A549 (cell line): ENCODE results near the gene PPP1R9A. TPM values are rescaled to one million over a fixed set of nuclear protein-coding genes. Genes with fewer than 3 reads are reported as not detected.

ENCODE experiments used
- ATAC-seq, 2 experiments: fragments of 200-7000 bp in 1 of 2; fragments of >200 bp in 1 of 2; cut with Nextera tagmentation in 1 of 2; cut with Tn5 transposase in 1 of 2; 3 replicates each; pipeline versions ENCODE4 v1.8.0 to v1.9.1; 2018 to 2020; ENCODE audit warnings: mild to moderate bottlenecking in 1 of 2, moderate library complexity in 1 of 2
- CTCF ChIA-PET: fragments of 300-600 bp; sonication (Branson Sonifier 250); formaldehyde crosslinking; extraction: SDS; loops from one replicate; lab custom pipeline; 2021; ENCODE audit warnings: antibody characterized with exemption, inconsistent platforms; lab: Yijun Ruan, JAX
- POLR2A ChIA-PET: fragments of 350-600 bp; formaldehyde crosslinking; extraction: SDS; loops from one replicate; lab custom pipeline; 2021; ENCODE audit warnings: antibody characterized with exemption, inconsistent platforms; lab: Yijun Ruan, JAX
- DNase-seq, 2 experiments: peaks; one replicate each; pipeline versions ENCODE4 v3.0.0 to v3.0.0-alpha.2; 2011 to 2016; ENCODE audit warnings: low read depth in 1 of 2, low spot score in 1 of 2
- FAIRE-seq: peaks from 2 replicates; lab custom pipeline; 2011; peaks lifted over from hg19 to GRCh38; lab: Jason Lieb, UNC
- H3K27ac ChIP-seq, 2 experiments: fragments of >200 bp; sonication (Bioruptor Twin); formaldehyde crosslinking; 3 replicates each; pipeline ENCODE4 v1.5.1; 2016 to 2017
- H3K4me1 ChIP-seq: fragments of >200 bp; sonication (Bioruptor Twin); formaldehyde crosslinking; 3 replicates; pipeline ENCODE4 v1.6.1; 2016
- H3K4me2 ChIP-seq: fragments of >200 bp; sonication (Bioruptor Twin); formaldehyde crosslinking; 3 replicates; pipeline ENCODE4 v1.6.1; 2016
- H3K4me3 ChIP-seq: fragments of >200 bp; sonication (Bioruptor Twin); formaldehyde crosslinking; 3 replicates; pipeline ENCODE4 v1.5.1; 2016
- H3K9me3 ChIP-seq: fragments of >200 bp; sonication (Bioruptor Twin); formaldehyde crosslinking; 3 replicates; pipeline ENCODE4 v1.6.1; 2016
- CBX2 ChIP-seq: fragments of 200-600 bp; sonication (generic); IDR thresholded peaks from 2 replicates; pipeline ENCODE4 v1.6.1; 2016; ENCODE audit warnings: low read depth, mild to moderate bottlenecking, borderline replicate concordance
- CHD2 ChIP-seq: fragments of 150-350 bp; IDR thresholded peaks from 2 replicates; pipeline ENCODE4 v1.6.1; 2014; ENCODE audit warnings: low read length; ENCODE audit not compliant: partially characterized antibody
- CTCF ChIP-seq: fragments of >200 bp; sonication (Bioruptor Twin); formaldehyde crosslinking; IDR thresholded peaks from 3 replicates; pipeline ENCODE4 v1.5.1; 2016
- EHF ChIP-seq: fragments of 250-450 bp; sonication (Bioruptor Pico); IDR thresholded peaks from 2 replicates; pipeline ENCODE4 v1.5.0; 2020; ENCODE audit warnings: mild to moderate bottlenecking
- EHMT2 ChIP-seq: fragments of 200-600 bp; sonication (generic); IDR thresholded peaks from 2 replicates; pipeline ENCODE4 v1.6.1; 2016; ENCODE audit warnings: antibody characterized with exemption, low read depth, mild to moderate bottlenecking, moderate library complexity
- ESRRA ChIP-seq: fragments of 150-350 bp; IDR thresholded peaks from 2 replicates; pipeline ENCODE4 v1.6.1; 2014; ENCODE audit warnings: mild to moderate bottlenecking, low read length, borderline replicate concordance
- FOSB ChIP-seq: fragments of 250-450 bp; sonication (Bioruptor Pico); IDR thresholded peaks from 2 replicates; pipeline ENCODE4 v1.5.0; 2020; ENCODE audit warnings: mild to moderate bottlenecking, moderate library complexity
- GATA3 ChIP-seq: IDR thresholded peaks from 2 replicates; pipeline ENCODE4 v1.6.1; 2012; ENCODE audit warnings: borderline replicate concordance
- HDAC2 ChIP-seq: fragments of 200-600 bp; sonication (generic); IDR thresholded peaks from 2 replicates; pipeline ENCODE4 v1.6.1; 2016
- HOXB13 ChIP-seq: fragments of 250-450 bp; sonication (Bioruptor Pico); IDR thresholded peaks from 2 replicates; pipeline ENCODE4 v1.5.0; 2020; ENCODE audit warnings: low read depth, mild to moderate bottlenecking, moderate library complexity
- NFE2L2 ChIP-seq: fragments of 150-350 bp; conservative IDR thresholded peaks from 2 replicates; pipeline ENCODE4 v1.6.1; 2014; ENCODE audit warnings: low read length
- PBX3 ChIP-seq: IDR thresholded peaks from 2 replicates; pipeline ENCODE4 v1.6.1; 2012
- PHF8 ChIP-seq: fragments of 200-600 bp; sonication (generic); IDR thresholded peaks from 2 replicates; pipeline ENCODE4 v1.6.1; 2016; ENCODE audit warnings: low read depth, mild to moderate bottlenecking, antibody characterized with exemption, moderate library complexity, borderline replicate concordance
- POLR2A ChIP-seq: IDR thresholded peaks from 2 replicates; pipeline ENCODE4 v1.6.1; 2012; ENCODE audit warnings: mild to moderate bottlenecking, low read length
- RAD21 ChIP-seq, 2 experiments: fragments of >200 bp in 1 of 2; sonication (Bioruptor Twin) in 1 of 2; formaldehyde crosslinking in 1 of 2; IDR thresholded peaks in 1 of 2; conservative IDR thresholded peaks in 1 of 2; 2 replicates in 1 of 2; 3 replicates in 1 of 2; pipeline ENCODE4 v1.6.1; 2012 to 2018; ENCODE audit warnings: inconsistent platforms in 1 of 2
- RCOR1 ChIP-seq: fragments of 150-350 bp; IDR thresholded peaks from 2 replicates; pipeline ENCODE4 v1.6.1; 2014; ENCODE audit warnings: antibody characterized with exemption, low read length, low read depth
- RNF2 ChIP-seq: fragments of 200-600 bp; sonication (generic); IDR thresholded peaks from 2 replicates; pipeline ENCODE4 v1.6.1; 2016; ENCODE audit warnings: low read depth, mild to moderate bottlenecking, antibody characterized with exemption, moderate library complexity, borderline replicate concordance
- SREBF2 ChIP-seq: fragments of 450-650 bp; IDR thresholded peaks from 2 replicates; pipeline ENCODE4 v1.6.1; 2014; ENCODE audit warnings: mild to moderate bottlenecking, moderate library complexity
- TFCP2L1 ChIP-seq: fragments of 250-450 bp; sonication (Bioruptor Pico); IDR thresholded peaks from 2 replicates; pipeline ENCODE4 v1.5.0; 2021; ENCODE audit warnings: mild to moderate bottlenecking
- WGBS: methylation state at CpG from one replicate; pipeline ENCODE4 v1.1.6; 2017; ENCODE audit errors: missing lambda C conversion rate; 5-methylcytosine and 5-hydroxymethylcytosine counted together
- polyA plus RNA-seq, 4 experiments: library from polyadenylated mRNA; depleted of rRNA in 3 of 4; stranded (reverse); fragments of >200 nt; fragmentation: RNase III in 1 of 4; extraction: RNeasy Plus Mini Kit Qiagen cat#74134 plus additional on column Dnase treatment in 1 of 4; gene quantifications; 2 replicates in 3 of 4; 3 replicates in 1 of 4; pipeline ENCODE4 v1.2.3, GENCODE V29; 2011 to 2017
- TF ChIP-seq, protein P1 (sequence below): fragments of 150-350 bp; IDR thresholded peaks from 2 replicates; pipeline ENCODE4 v1.6.1; 2014; ENCODE audit warnings: low read depth, mild to moderate bottlenecking, low read length
- TF ChIP-seq, protein P2 (sequence below): fragments of 450-650 bp; IDR thresholded peaks from 2 replicates; pipeline ENCODE4 v1.6.1; 2014; ENCODE audit warnings: antibody characterized with exemption
- TF ChIP-seq, protein P3 (sequence below): IDR thresholded peaks from 2 replicates; pipeline ENCODE4 v1.6.1; 2012; ENCODE audit warnings: low read depth, borderline replicate concordance

Gene PPP1R9A
- polyA plus RNA-seq, 2 of the 4 experiments (the other 2 are of a cell fraction), result 5.0 to 18.7 TPM

DNA sequence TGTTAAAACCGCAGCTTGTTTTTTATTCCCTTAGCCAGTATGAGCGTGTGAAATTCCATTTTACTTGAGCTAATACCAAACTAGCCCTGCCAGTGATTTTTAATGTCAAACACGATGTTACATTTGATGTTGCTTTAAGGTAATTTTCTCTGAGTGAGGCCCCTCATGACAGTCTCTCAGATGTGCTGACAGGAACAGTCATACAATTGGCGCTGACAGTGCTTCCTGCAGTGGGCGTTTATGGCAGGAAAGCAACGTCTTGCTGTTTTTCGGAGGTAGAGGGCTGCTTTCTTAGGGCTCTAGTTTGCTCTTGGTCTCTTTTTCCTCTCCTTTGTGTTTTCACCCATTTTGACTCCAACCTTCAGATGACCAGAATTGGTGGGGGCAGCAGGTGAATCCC, 397.6 kb downstream of the PPP1R9A start:
- ChIA-PET POLR2A (no interaction called here), CTCF (interaction anchor here (0.6 to 1.5 kb wide), 3 partner anchors 58 to 734 kb away, joined by 3 to 4 read pairs (median 3); no protein-coding TSS in a partner anchor)
- ATAC-seq, result no peak

DNA sequence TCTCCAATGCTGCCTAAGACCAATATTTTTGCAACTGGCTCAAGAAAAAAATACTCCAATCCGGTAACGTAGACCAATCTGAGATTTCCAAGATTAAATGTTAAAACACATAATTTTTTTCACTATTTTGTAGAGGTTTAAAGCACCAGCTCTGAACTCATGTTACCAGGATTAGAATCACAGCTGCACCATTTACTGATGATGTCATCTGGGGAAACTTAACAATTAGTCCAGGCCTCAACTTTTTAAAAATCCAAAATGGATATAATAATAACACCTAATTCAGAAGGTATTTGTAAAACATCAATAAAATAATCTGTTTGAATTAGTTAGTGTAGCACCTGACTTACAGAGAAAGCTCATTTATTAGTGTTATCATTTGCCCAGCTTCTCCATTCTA, 402.6 kb downstream of the PPP1R9A start:
- Histone ChIP-seq H3K4me3 (no peak overlapping the region), H3K9me3 (no peaks in the 10 kb centered on the region)
- no peak for FAIRE-seq
- 95% methylated on average over 2 of the region's 2 CpGs for WGBS
- no peak for ATAC-seq
- TF ChIP-seq RNF2 (no peak), POLR2A (no peak), HDAC2 (no peak), TFCP2L1 (CRISPR knock-in tag) (no peak), SREBF2 (no peak), FOSB (CRISPR knock-in tag) (no peak), GATA3 (no peak), RAD21 (conservative IDR thresholded peaks at IDR 0.05 in 1 of 2, IDR thresholded peaks at IDR 0.05 in 1 of 2) (no peak), HOXB13 (no peak), RCOR1 (no peak), CTCF (no peak)
- TF ChIP-seq, protein P1, sequence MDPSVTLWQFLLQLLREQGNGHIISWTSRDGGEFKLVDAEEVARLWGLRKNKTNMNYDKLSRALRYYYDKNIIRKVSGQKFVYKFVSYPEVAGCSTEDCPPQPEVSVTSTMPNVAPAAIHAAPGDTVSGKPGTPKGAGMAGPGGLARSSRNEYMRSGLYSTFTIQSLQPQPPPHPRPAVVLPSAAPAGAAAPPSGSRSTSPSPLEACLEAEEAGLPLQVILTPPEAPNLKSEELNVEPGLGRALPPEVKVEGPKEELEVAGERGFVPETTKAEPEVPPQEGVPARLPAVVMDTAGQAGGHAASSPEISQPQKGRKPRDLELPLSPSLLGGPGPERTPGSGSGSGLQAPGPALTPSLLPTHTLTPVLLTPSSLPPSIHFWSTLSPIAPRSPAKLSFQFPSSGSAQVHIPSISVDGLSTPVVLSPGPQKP, result no peak
- TF ChIP-seq, all 56 proteins: peak for 0
- no peak for DNase-seq
- Histone ChIP-seq H3K4me1 (peaks cover 13% of the 10 kb centered on the region), H3K27ac (peak overlapping the region in 1 of 2 experiments; percentile 64; a peak in 2 of 6 replicates), H3K4me2 (no peak overlapping the region)
- ChIA-PET CTCF (interaction anchor here (0.9 to 3.9 kb wide), 4 partner anchors 14 to 169 kb away, joined by 3 to 19 read pairs (median 10); partner anchors contain the start of gene PON1), POLR2A (no interaction called here)

More for the DNA sequence above, 397.6 kb downstream of the PPP1R9A start:
- Histone ChIP-seq H3K4me1 (peaks cover 30% of the 10 kb centered on the region), H3K27ac (0 out of 6 replicates have a peak overlapping the region, but pooled peaks of 1 of the 2 experiments have one; percentile 13), H3K4me3 (no peak overlapping the region), H3K9me3 (no peaks in the 10 kb centered on the region), H3K4me2 (no peak overlapping the region)
- WGBS, result 91% methylated on average over 7 of the region's 7 CpGs
- TF ChIP-seq, protein P2, sequence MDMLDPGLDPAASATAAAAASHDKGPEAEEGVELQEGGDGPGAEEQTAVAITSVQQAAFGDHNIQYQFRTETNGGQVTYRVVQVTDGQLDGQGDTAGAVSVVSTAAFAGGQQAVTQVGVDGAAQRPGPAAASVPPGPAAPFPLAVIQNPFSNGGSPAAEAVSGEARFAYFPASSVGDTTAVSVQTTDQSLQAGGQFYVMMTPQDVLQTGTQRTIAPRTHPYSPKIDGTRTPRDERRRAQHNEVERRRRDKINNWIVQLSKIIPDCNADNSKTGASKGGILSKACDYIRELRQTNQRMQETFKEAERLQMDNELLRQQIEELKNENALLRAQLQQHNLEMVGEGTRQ, result no peak
- FAIRE-seq (no peak), DNase-seq (no peak)

DNA sequence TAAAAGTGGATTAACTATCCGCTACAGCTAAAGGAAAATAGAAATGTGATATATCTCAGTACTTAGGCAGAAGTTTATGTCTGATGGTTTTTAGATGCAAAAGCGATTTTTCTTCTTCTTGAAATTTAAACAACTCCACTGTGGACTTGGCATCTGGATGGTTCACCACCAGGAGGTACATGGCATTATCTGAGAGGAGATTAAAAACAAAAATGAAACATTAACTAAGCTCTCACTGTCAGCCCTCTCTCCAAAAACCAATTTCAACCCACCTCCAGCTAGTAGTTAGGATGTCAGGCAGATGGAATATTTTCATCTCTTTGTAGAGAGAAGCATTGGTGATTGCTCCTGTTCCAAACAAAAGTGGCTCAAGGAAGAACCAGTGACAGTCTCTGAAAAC, 404.0 kb downstream of the PPP1R9A start:
- Histone ChIP-seq H3K9me3 (no peaks in the 10 kb centered on the region), H3K4me3 (no peak overlapping the region), H3K4me2 (no peak overlapping the region), H3K4me1 (peaks cover 13% of the 10 kb centered on the region), H3K27ac (no peak overlapping the region)
- ATAC-seq (no peak), DNase-seq (no peak), FAIRE-seq (no peak)
- 88% methylated on average over 2 of the region's 2 CpGs for WGBS
- ChIA-PET POLR2A (interaction anchor here (0.7 kb wide), 1 partner anchor 224 kb away, joined by 3 read pairs; no protein-coding TSS in a partner anchor), CTCF (interaction anchor here (1.2 to 3.9 kb wide), 3 partner anchors 13 to 85 kb away, joined by 5 to 15 read pairs (median 6); partner anchors contain the start of genes PON1 and PON3)
- TF ChIP-seq PBX3, result no peak
- no peak for TF ChIP-seq NFE2L2
- TF ChIP-seq PHF8, result no peak
- no peak for TF ChIP-seq RAD21 (conservative IDR thresholded peaks at IDR 0.05 in 1 of 2, IDR thresholded peaks at IDR 0.05 in 1 of 2)
- no peak for TF ChIP-seq CTCF
- no peak for TF ChIP-seq CBX2
- TF ChIP-seq HOXB13, result no peak
- TF ChIP-seq EHF (CRISPR knock-in tag), result no peak
- TF ChIP-seq ESRRA, result no peak
- no peak for TF ChIP-seq CHD2
- TF ChIP-seq, protein P2, result no peak
- no peak for TF ChIP-seq EHMT2
- TF ChIP-seq, protein P3, sequence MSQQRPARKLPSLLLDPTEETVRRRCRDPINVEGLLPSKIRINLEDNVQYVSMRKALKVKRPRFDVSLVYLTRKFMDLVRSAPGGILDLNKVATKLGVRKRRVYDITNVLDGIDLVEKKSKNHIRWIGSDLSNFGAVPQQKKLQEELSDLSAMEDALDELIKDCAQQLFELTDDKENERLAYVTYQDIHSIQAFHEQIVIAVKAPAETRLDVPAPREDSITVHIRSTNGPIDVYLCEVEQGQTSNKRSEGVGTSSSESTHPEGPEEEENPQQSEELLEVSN, result no peak
